Stimulated activated CD8-positive, alpha-beta memory T cell treated with anti-CD3 and anti-CD28 coated beads, Interleukin-4, amount 100 ng/mL, for 24 hours (primary cell): ENCODE measurements around the gene SDR9C7.
"Not testable (repeated sequence)": the region's sequence is repeated elsewhere in the genome, so short reads cannot be mapped to it uniquely, and the experiment has no call there.

Experiments used
- DNase-seq: peaks from one replicate; pipeline ENCODE4 v3.0.0-alpha.2; 2020; ENCODE audit warnings: low read depth

The SDR9C7 gene

GRCh38 chr12:56953314-56953713 is 19.1 kb upstream of the SDR9C7 start:
- no peak for DNase-seq

GRCh38 chr12:56951582-56952339 is 17.6 kb upstream of the SDR9C7 start:
- no peak for DNase-seq

GRCh38 chr12:56948881-56949280 is 14.7 kb upstream of the SDR9C7 start:
- no peak for DNase-seq

- no peak for DNase-seq
Measured at GRCh38 chr12:56948457-56948777, 14.2 kb upstream of the SDR9C7 start.

GRCh38 chr12:56947633-56948456 is 13.6 kb upstream of the SDR9C7 start:
- no peak for DNase-seq

- no peak for DNase-seq
Measured at GRCh38 chr12:56943878-56944277, 9.7 kb upstream of the SDR9C7 start.

GRCh38 chr12:56943374-56943773 is 9.2 kb upstream of the SDR9C7 start:
- not testable (repeated sequence) for DNase-seq

- no peak for DNase-seq
Measured at GRCh38 chr12:56941299-56942017, 7.2 kb upstream of the SDR9C7 start.

GRCh38 chr12:56940942-56941298 is 6.7 kb upstream of the SDR9C7 start:
- not testable (repeated sequence) for DNase-seq

- no peak for DNase-seq
Measured at GRCh38 chr12:56935752-56936151, 1.5 kb upstream of the SDR9C7 start.

GRCh38 chr12:56935157-56935556 is 949 bp upstream of the SDR9C7 start:
- DNase-seq, result no peak

GRCh38 chr12:56932867-56933266 is 1.3 kb downstream of the SDR9C7 start:
- no peak for DNase-seq

GRCh38 chr12:56932146-56932545 is 2.1 kb downstream of the SDR9C7 start:
- DNase-seq, result no peak

- no peak for DNase-seq
Measured at GRCh38 chr12:56931474-56931978, 2.7 kb downstream of the SDR9C7 start.

GRCh38 chr12:56930241-56930640 is 4.0 kb downstream of the SDR9C7 start:
- DNase-seq, result no peak

- no peak for DNase-seq
Measured at GRCh38 chr12:56929780-56930179, 4.4 kb downstream of the SDR9C7 start.

GRCh38 chr12:56928262-56928661 is 5.9 kb downstream of the SDR9C7 start:
- DNase-seq, result no peak

- no peak for DNase-seq
Measured at GRCh38 chr12:56927281-56927680, 6.9 kb downstream of the SDR9C7 start.

- DNase-seq, result no peak
Measured at GRCh38 chr12:56922031-56922430, 12.2 kb downstream of the SDR9C7 start.

- no peak for DNase-seq
Measured at GRCh38 chr12:56921346-56921745, 12.9 kb downstream of the SDR9C7 start.

- not testable (repeated sequence) for DNase-seq
Measured at GRCh38 chr12:56918139-56918538, 16.1 kb downstream of the SDR9C7 start.

GRCh38 chr12:56916996-56917333 is 17.2 kb downstream of the SDR9C7 start:
- no peak for DNase-seq
